NCI-H2196 treated with DMSO at 0.1 percent for 48 hours (cell line): ENCODE measurements around the gene ADSS2.
"Not testable (repeated sequence)": the region's sequence is repeated elsewhere in the genome, so short reads cannot be mapped to it uniquely, and the experiment has no call there.

Experiments
- DNase-seq: peaks from one replicate; lab custom pipeline; 2025; ENCODE audit not compliant: unreplicated experiment; lab: John Stamatoyannopoulos, UW

Gene ADSS2

DNA sequence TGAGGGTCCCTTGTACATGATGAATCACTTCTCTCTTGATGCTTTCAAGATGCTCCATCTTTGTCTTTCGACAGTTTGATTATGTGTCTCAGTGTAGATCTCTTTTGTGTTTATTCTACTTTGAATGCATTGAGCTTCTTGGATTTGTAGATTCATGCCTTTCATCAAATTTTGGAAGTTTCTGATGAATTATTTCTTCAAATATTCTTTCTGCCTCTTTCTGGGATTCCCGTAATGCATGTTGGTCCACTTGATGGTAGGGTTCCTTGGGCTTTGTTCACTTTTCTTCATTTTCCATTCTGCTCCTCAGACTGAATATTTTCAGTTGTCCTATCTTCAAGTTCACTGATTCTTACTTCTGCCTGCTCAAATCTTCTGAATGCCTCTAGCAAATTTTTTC lies 50.7 kb downstream of the ADSS2 start:
- no peak for DNase-seq

DNA sequence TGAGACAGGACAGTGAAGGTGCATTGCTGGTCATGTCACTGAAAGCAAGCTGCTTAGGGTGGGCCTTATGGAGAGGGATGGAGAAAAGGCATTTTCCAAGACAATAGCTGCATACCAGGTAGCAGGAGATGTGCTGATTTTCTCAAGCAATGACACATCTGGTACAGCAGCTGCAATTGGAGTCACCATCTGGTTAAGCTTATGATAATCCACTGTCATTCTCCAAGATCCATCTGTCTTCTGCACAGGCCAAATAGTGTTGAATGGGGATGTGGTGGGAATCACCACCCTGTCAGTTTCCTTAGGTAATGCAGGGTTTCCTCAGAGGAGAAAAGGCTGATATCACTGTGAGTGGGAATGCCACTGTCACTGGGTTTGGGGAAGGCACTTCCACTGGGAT lies 54.6 kb downstream of the ADSS2 start:
- DNase-seq: no peak

DNA sequence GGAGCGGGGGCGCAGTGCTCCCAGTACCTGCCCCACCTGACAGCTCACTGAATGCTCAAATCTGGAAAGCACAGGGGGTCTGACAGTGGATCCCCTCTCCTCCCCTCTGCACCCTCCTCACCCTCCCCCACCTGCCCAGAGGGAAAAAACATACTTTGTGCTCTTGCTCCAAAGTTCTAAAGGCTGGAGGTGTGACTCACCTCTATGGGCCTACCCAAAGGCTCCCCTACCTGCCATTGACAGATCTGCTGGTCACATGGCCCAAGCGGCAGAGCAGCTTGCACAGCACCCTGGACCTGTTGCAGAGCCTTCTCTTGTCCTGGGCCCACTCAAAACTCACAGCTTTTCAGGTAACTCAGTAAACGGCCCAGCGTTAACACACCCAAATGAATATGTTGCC lies 55.7 kb downstream of the ADSS2 start:
- no peak for DNase-seq

DNA sequence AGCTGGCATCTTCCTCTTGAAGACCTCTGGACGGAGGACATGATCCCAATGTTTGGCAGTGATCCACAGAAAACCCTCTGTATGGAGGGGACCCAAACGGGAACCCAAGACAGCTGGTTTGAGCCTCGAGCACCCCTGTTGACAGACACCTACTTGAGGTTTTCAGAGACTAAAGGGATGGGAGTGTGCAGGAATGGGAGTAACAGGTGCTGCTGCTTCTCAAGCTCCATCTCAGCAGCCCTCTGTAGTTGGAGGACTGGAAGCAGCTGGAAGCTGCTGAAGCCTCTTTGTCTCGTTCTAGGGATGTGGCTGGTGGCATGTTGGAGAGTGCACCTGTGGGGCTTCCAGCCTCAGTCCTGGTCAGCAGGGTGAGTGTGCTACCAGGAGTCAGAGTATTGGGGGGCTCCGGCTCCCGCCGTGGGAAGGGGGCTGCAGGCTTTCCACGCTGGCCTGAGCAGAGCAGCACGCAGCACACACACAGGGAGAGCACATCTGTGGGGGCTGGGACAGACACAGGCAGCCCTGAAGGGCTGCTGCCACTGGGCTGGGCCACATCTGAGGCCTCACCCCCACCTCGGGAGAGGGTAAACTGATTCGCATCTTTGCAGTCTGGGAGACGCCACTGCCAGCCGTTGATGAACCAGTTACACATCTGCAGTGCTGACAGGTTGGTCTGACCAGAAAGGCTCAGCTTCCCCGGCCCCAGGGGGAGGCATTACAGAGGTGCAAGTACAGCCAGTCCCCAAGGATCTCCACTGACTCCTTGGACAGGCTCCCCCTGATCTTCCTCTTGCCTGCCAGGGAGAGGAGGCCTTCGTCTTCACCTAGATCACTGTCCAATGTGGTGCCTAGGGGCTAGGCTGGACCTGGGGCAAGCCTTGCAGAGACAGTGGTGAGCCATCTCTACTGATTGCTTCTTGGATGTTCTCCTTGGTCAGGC lies 56.6 kb downstream of the ADSS2 start:
- DNase-seq: no peak

GRCh38 chr1:244394346-244394745 lies 57.4 kb downstream of the ADSS2 start:
- no peak for DNase-seq

- no peak for DNase-seq
These were observed 58.0 kb downstream of the ADSS2 start for GRCh38 chr1:244393604-244394176.

- DNase-seq: no peak
These were observed 59.9 kb downstream of the ADSS2 start for GRCh38 chr1:244391761-244392160.

DNA sequence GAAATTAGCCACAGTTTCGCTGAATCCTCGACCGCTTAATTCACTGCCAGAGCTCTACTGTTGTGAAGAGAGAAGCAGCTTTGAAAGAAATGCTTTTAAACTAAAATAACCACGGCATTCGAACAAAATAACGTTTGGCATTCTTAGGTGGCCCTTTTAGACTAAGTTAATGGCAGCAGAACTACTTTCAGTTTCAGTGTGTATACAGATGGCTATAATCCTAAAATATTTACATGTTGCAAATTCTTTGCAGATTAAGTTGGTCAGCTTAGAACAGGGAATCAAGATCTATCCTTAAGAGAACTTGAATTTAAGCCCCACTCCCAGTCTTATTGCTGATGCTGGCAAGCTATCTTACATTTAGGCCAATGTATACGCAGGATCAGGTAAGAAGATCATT lies 62.7 kb downstream of the ADSS2 start:
- DNase-seq: no peak

GRCh38 chr1:244387415-244387814 lies 64.3 kb downstream of the ADSS2 start:
- no peak for DNase-seq

DNA sequence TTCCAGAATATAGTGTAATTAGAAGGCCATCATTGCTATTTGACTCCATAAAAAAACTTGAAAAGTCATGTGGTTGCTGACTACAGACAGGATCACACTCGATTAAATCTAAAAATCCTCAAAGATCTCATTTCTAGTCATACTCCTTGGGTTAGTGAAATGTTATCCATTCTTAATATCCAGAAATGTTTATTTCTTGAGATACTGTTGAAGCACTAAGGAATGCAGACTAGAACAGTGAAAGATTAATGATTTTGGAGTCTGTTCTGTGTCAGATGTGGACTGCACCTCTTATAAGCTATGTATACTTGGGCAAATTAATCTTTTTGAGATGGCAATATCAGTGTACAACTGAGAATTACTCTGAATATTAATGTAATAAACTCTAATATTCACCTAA lies 65.1 kb downstream of the ADSS2 start:
- DNase-seq: no peak

GRCh38 chr1:244384066-244384465 lies 67.6 kb downstream of the ADSS2 start:
- DNase-seq: no peak

DNA sequence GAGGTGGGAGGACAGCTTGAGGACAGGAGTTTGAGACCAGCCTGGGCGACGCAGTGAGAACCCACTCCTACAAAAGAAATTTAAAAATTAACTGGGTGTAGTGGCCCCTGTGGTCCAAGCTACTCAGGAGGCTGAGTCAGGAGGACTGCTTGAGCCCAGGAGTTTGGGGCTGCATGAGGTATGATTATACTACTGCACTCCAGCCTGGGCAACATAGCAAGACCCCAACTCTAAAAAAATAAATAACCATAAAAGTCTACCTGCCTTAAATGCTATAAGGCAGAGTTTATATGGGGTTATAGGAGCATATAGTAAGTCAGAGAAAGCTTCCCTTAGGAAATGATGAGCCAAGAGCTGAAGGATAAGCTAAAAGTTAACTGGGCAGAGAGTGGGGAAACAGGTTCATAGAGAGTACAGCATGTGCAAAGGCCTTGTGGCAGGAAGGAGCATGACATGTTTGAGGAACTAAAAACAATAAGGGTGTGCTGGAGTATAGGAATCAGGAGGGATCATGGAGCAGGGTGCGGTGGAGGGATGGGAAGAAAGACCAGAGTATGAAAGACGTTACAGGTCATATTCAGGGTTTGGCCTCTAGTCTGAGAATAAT lies 68.3 kb downstream of the ADSS2 start:
- DNase-seq: no peak

DNA sequence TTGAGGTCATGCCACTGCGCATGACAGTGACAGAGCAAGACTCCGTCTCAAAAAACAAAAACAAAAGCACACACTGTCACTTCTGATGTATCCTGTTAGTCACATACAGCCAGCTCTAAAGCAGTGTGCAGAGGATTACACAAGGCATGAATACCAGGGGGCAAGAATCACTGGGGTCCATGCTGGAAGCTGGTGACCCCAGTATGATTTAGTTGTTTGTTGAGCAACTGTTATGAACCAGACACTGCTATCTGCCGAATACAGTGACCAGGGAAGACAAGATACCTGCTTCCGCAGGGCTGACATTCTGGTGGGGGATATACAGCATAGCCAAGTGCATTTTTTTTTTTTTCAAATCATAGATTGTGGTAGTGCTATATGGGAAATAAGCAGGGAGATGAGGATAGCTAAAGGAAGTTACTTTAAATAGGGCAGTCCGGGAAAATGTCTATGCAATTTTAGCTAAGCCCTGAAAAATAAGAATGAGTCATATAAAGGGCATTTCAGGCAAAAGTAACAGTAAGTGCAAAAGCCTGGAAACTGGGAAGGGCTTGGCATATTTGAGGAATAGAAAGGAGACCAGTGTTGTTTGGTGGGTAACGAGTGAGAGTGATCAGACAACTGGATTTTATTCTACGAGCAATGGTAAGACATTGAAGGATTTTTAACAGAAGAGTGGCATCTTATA lies 69.7 kb downstream of the ADSS2 start:
- DNase-seq: no peak

- no peak for DNase-seq
These were observed 75.6 kb downstream of the ADSS2 start for GRCh38 chr1:244376126-244376525.

GRCh38 chr1:244375051-244375450 lies 76.7 kb downstream of the ADSS2 start:
- no peak for DNase-seq

DNA sequence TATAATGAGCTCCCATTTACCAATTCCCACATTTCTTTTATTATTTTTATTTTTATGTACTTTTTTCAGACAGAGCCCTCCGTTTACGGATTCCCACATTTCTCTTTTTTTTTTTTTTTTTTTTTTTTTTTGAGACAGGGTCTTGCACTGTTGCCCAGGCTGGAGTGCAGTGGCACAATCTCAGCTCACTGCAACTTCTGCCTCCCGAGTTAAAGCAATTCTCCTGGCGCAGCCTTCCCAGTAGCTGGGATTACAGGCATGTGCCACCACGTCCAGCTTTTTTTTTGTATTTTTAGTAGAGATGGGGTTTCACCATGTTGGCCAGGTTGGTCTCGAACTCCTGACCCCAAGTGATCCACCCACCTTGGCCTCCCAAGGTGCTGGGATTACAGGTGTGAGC lies 77.2 kb downstream of the ADSS2 start:
- DNase-seq: not testable (repeated sequence)

DNA sequence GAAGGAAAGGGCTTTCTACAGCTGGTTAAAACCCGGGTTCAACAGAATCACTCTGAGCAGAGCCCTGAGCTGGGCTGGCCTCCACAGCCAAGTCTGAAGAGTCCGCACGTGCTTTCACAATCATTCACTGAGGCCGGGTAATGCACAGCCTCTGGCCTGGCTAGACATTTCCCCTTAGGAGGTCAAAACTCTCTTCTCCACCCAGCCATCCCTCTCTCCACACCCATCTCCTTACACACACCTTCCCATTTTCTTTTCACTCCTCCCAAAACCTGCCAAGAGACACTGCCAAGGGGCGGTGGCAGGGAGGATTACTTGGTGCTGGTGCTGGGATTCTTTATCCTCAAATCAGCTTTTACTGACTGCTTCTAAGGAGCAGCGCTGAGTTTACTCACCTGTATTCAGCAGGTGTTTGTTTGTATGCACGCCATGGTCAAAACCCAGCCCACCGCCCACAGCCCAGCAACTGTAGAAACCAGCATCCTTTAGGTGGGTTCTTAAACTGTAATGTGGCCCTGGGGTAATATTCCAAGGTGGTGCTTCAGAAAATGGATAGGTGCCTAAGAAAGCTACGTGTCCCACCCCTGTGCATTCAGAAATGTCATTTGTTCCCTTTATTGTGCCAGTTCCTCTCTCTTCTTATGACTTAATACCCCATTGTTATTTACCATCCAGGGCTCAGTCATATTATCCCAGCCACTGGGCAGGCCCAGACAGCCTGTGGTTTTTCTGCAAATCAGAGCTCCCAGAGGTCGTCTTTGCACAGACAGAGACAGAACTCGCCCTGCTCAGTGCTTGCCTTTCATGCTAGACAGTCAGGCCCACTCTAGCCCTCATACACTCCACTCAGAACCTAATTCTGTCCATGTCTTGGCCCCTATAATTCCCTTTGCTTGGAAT lies 80.2 kb downstream of the ADSS2 start:
- DNase-seq: no peak

DNA sequence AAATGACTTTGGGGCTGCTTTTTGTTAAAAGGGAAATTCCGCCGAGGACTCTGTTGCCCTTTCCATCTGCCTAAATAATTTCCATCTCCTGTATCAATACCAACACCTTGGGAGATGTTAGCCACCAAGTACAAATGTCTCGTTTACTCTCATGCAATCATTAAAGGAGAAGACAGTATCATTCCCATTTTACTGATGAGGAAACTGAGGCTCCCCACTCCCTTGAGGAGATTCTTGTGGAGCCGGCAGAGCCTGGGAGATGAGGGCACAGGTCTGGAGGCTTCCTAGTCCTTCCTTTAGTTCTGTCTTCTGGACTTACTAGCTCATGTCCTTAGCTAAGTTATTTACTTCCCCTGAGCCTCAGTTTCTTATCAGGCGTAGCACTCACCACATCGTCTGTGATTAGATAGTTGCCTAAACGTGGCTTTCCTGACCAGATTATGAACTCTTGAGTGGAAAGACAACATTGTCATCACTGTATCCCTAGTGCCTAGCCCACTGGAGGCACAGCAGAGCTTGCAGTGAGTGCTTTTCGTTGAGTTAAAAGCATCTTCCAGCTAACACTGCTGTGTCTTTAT lies 81.6 kb downstream of the ADSS2 start:
- no peak for DNase-seq

- DNase-seq: no peak
These were observed 82.3 kb downstream of the ADSS2 start for GRCh38 chr1:244369256-244370057.
